CD4-positive, alpha-beta T cell treated with Interleukin-6 at 100 ng/mL for 8 hours (primary cell): Measurements from ENCODE around the gene HOMER1.
"Not testable (repeated sequence)": the region's sequence is repeated elsewhere in the genome, so short reads cannot be mapped to it uniquely, and the experiment has no call there.

ENCODE experiments used
- DNase-seq: peaks from one replicate; pipeline ENCODE4 v3.0.0-alpha.2; 2020; ENCODE audit warnings: mixed read lengths, low spot score

Gene HOMER1

GRCh38 chr5:79418276-79418675 is 95.7 kb downstream of the HOMER1 start:
- DNase-seq = no peak

DNA sequence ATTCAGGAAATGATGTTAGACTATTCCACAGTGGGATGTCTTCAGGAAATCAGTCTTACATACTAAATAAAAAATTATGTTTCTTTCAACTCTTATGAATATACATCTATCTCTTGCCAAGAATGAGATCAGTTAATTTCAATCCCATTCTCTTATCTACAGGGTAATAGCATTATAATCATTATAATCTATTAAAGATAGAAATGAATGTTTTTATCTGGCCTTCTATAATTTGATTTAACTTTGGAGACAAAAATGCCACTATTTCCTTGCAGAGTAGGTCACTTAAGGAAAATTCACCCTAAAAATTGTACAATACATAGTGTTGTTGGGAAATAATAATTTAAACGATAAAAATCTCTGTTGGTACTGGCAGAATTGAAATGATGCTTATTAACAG is 96.4 kb downstream of the HOMER1 start:
- DNase-seq = no peak

DNA sequence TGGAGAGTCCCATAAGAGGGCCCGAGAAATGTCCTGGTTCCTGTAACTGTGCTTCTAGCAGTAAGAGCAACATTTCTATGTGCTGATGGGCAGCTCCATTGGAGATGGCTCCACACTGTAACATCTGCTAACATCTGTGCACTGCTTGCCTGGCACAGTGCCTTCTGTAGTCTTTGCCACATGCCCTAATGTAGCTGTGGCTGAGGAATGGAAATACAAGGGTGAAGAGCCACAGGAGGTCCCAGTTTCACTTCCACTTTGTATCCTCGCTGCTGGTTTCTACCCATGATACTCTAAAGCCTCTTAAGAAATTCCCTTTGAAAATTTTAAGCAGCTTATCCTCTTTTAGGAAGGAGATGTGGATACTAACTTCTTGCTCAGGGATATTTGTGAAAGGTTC is 97.4 kb downstream of the HOMER1 start:
- DNase-seq = no peak

- no peak for DNase-seq
Measured at GRCh38 chr5:79413112-79413511, 100.8 kb downstream of the HOMER1 start.

DNA sequence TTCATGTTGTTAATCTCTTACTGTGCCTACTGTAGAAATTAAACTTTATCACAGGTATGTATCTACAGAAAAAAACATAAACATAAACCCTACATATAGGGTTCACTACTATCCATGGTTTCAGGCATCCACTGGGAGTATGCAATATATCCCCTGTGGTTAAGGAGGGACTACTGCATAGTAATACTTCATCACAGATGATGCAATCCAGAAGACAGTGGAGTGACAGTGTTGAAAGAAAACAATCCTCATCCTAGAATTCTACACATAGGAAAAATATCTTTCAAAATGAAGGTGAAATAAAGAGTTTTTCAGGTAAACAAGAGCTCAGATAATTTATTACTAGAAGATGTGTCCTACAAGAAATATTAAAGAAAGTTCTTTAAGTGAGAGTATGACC is 105.9 kb downstream of the HOMER1 start:
- no peak for DNase-seq

DNA sequence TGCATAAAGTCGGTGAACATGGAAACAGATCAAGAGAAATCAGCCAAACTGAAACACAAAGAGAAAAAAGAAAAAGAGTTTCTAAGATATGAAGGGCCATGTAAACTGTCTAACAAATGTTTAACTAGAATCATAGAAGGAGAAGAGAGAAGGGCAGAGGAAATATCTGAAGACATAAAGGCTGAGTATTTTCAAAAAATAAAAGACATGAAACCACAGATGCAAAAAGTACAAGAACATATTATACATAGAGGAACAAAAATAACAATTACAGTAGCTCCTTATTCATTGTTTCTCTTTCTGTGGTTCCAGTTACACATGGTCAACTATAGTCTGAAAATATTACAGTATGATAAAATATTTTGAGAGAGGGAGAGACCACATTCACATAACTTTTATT is 106.3 kb downstream of the HOMER1 start:
- DNase-seq = no peak

GRCh38 chr5:79401216-79401615 is 112.7 kb downstream of the HOMER1 start:
- no peak for DNase-seq

DNA sequence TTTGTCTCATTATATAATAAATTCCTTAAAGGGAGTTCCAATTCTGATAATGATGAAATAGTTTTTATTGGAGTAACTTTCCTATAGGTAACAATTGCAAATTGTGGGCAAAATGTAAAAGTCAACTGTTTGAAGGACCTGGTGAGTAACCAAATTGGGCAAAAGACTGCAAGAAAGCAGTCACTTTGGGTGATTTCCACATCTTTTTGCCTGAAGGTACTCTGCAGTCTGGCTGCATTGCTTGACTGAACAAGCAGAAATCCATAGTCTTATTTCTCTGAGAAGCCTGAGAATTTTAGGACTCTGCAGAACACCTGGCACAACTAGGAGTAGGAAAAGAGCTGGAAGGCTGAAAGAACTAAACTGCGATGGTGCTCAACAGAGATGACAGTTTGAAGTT is 114.9 kb downstream of the HOMER1 start:
- no peak for DNase-seq

- DNase-seq = no peak
Measured at GRCh38 chr5:79397080-79397479, 116.9 kb downstream of the HOMER1 start.

DNA sequence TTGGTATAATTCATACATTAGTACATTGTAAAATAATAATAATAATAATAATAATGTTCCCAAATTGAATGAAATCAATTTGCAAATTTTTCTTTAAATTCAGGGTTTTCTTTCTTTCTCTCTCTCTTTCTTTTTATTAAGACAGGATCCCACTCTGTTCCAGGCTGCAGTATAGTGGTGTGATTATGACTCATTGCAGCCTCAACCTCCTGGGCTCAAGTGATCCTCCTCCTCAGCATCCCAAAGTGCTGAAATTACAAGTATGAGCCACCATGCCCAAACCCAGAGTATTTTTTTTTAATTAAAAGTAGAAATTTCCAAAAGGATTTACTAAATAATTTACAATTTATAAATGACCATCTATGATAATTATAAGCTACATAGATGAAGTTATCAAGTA is 117.7 kb downstream of the HOMER1 start:
- DNase-seq = no peak

GRCh38 chr5:79395296-79395695 is 118.6 kb downstream of the HOMER1 start:
- no peak for DNase-seq

GRCh38 chr5:79392776-79393175 is 121.2 kb downstream of the HOMER1 start:
- no peak for DNase-seq

DNA sequence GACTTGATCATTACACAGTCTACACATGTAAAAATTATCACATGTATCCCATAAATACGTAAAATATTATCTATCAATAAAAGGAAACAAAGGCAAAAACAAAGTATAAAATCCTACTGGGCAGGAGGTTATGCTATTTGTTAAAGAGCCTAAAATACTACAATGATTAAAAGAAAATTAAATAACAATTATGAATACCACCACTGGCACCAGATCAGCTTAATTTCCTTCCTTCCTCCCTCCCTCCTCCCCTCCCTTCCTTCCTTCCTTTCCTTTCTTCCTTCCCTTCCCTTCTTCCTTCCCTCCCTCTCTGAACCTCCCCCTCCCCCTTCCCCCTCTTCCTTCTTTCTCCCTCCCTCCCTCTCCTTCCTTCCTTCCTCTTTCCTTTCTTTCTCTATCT is 127.3 kb downstream of the HOMER1 start:
- no peak for DNase-seq

- DNase-seq = not testable (repeated sequence)
Measured at GRCh38 chr5:79385126-79385525, 128.8 kb downstream of the HOMER1 start.

DNA sequence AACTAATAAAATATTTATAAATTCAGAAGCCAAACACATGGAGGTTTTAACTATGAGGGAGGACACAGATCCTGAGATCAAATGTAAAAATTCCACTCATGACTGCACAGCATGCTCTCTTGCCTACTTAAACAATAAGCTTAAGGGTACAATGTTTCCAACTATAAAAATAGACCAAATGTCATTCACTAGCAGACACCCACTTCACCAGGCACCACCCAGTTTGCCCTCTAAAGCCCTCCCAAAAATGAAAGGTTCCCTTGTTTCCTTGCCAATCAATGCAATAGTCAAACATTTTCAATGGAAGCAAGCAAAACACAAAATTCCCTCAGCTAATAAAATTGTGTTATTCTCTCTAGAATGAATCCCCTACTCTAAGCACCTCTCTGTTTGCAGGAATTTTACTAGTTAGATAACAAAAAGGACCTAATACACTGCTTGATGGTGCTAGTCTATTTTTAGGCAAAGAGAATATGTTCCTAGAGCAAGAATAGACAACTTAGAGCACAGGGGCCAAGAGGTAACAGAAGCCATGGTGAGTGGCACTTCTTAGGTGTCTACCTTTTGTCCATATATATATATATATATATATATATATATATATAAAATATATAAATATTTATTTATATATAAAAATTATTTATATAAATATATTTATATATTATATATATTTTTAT is 135.3 kb downstream of the HOMER1 start:
- no peak for DNase-seq

DNA sequence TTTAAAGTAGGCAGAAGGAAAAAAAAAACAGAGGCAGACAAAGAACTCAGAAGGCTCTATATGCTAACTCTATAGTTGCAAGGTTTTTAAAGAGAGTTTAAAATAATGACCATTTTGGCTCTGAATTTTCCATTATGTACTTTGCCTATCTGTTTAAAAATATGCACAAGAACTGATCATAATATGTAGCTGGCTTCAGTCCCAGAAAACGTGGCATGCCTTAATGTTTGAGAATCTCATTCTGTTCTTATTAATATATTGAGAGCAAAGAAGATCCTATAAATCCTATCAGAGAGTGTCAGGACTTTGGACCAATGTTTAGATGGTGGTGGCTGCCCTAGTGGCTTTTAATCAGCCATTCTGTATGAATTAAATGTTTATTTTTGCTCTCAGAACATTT is 156.5 kb downstream of the HOMER1 start:
- no peak for DNase-seq

DNA sequence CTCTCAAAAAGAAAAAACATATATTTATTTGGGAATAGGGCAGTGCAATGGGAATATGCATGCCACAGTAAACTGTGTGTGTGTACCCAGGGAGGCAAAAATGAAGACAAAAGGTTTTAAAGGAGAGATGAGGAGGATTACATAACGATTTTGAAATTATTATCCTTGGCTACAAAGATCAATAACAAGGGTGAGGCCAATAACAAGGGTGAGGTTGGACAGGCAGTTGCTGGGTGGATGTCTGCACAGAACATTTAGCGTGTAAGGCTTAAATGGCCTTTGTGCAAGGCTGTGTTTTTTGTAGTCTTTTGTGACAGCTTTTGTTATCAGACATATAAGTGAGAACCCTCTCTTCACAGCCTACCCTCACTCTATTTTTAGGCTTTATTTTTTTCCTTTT is 164.1 kb downstream of the HOMER1 start:
- DNase-seq = no peak

DNA sequence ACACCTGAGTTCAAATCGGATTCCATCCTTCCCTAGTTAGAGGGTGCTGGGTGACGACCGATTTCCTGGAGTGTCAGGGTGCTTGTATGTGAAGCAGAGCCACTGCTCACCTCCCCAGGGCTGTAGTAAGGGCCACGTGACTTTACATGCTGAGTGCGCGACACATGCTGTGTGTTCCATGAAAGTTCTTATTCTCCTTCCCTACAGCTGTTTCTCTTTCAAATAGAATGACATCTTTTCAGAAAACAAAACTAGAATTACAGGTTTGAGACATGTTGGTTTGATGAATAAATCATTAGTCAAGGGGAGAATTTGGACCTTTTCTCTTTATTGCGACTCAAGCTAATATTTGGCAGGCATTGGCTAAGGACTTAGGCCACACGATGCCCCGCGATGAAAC is 164.9 kb downstream of the HOMER1 start:
- DNase-seq = no peak

GRCh38 chr5:79346420-79346824 is 167.5 kb downstream of the HOMER1 start:
- no peak for DNase-seq

DNA sequence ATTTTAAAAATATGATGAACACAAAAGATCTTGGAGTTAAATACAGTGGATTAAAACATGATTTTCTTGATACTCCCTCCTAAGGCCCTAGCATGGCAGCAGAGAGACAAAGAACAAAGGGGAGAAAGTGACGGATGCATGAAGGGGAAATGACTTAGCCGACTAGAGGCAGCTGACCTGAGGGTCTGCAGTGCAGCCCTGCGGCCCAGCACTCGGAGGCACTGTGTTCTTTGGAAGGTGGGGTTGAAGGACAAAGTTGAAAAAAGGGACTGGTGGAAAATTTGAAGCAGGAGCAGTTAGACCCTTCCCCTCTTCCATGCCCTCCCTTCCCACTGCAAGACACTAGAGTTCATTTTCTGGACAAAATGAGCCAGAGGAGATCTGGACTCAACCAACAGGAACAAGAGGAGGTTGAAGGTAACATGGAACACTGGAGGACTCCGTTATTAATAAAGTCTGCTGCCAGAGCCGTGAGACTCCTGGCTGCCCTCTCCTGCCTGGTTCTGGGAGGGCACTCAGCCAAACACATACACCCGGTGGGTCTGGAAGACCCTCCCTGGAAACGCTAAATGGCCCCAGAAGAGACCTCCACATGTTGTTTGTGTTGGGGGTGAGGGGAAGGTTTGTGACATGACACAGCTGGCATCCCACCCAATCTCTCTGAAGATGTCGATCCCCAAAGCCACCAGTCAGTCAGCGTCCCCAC is 179.9 kb downstream of the HOMER1 start:
- DNase-seq = no peak

DNA sequence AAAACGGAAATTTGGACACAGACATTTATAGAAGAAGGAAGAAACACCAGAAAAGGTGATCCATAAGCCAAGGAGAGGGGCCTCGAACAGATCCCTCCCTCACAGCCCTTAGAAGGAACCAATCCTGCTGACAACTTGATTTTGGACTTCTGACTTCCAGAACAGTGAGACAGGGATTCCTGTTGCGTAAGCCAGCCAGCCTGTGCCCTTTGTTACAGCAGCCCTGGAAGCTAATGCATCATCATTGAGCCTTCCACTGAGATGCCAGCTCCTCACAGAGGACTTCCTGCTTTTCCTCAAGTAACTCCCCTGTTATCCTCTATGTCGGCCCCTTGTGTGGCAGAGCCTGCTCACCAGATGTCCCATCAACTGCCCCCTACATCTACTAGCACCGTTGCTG is 183.9 kb downstream of the HOMER1 start:
- no peak for DNase-seq

GRCh38 chr5:79329453-79329852 is 184.5 kb downstream of the HOMER1 start:
- DNase-seq = no peak
